ENCODE results near the gene GFPT2. TPM values are rescaled to one million over a fixed set of nuclear protein-coding genes. Genes with fewer than 3 reads are reported as not detected.

The GFPT2 gene
- total and polyA plus RNA-seq, 2 of the 4 experiments (the other 2 are of a cell fraction), result 20.3 to 20.8 TPM

DNA sequence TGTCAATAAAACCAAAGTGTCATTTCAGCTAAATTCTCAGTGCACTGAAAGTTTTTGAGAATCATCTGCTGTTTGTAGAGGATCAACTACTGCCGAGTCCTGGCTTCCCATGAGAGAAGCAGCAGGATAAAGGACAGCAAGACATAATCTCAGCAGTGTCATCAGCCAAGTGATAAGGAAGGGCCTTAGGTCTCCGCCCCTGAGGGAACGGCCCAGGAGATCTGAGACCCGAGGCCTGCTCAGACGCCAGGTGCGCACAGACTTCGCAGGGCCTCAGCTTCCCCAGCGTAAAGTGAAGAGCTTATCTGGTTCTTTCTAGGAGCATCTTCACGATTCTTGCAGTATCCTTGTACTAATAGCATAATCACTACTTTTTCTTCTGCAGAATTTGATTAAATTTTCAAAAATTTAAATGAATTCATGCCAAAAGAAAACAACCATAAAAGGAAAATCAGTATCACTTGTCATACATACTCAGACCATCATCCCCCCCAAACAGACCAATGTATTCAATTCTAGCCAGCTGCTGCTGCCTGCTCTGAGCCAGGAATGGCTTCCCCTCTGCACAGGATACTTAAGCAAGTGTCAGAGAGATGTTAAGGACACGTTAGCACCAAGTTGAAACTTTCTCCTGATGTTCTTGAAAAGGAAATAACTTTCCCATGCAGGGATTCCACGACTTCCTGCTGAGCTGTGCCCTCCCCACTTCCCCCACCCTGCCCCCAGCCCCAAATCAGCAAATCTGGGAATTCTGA lies 2.2 kb downstream of the GFPT2 start:
- no peak for DNase-seq
- H3K36me3 ChIP-seq (ENCODE audit: control insufficient read depth, insufficient read depth, low read length), result no peaks in the 10 kb centered on the region
- H2BK20ac ChIP-seq (ENCODE audit: low read depth, low read length), result no peak overlapping the region
- POLR2A ChIA-PET (ENCODE audit: unreplicated experiment), result interaction anchor here (0.6 kb wide), 1 partner anchor 227 kb away, joined by 3 read pairs; no protein-coding TSS in a partner anchor
- H2BK5ac ChIP-seq (ENCODE audit: low read depth, low read length, poor library complexity, severe bottlenecking), result no peak overlapping the region
- H3K27ac ChIP-seq (ENCODE audit: insufficient read depth, low read length), result no peak overlapping the region
- H3K9ac ChIP-seq (ENCODE audit: low read depth, low read length), result no peak overlapping the region
- no peak overlapping the region for H2AK9ac ChIP-seq (replicated peaks; ENCODE audit: low read depth, low read length, poor library complexity)
- BruUV-seq (replicated peaks), result no TSS peak
- no peak overlapping the region for H3K23ac ChIP-seq (ENCODE audit: low read depth, low read length)
- H3K18ac ChIP-seq (ENCODE audit: low read depth, low read length), result no peak overlapping the region
- no peak overlapping the region for H3K4me2 ChIP-seq (ENCODE audit: low read depth, low read length)
- no peak overlapping the region for H3K4ac ChIP-seq (ENCODE audit: low read depth, low read length)
- intact Hi-C loops (cut with micrococcal nuclease) (no loop called here), dilution Hi-C loops (cut with HindIII; ENCODE audit: low sequenced_read_pairs, unreplicated experiment) (no loop called here), in situ Hi-C loops (cut with MboI; ENCODE audit: low sequenced_read_pairs) (no loop called here)
- H3K14ac ChIP-seq (replicated peaks; ENCODE audit: low read depth, low read length), result no peak overlapping the region
- CTCF ChIA-PET, result interaction anchor here (1.1 to 1.2 kb wide), 2 partner anchors 35 to 452 kb away, joined by 3 to 4 read pairs; partner anchors contain the start of gene MGAT1
- H4K5ac ChIP-seq (ENCODE audit: low read depth, low read length), result no peak overlapping the region
- no peak overlapping the region for H4K8ac ChIP-seq (ENCODE audit: low read depth in 2 of 2, low read length in 2 of 2)
- no peak overlapping the region for H2BK120ac ChIP-seq (ENCODE audit: low read depth, low read length)
- H3K9me1 ChIP-seq (ENCODE audit: insufficient read depth, low read length), result no peaks in the 10 kb centered on the region; the same call in 1 of the 2 replicates
- no peak overlapping the region for H2BK15ac ChIP-seq (ENCODE audit: low read depth, low read length)
- WGBS, 2 experiments (ENCODE audit: extremely low coverage in 2 of 2, insufficient read length in 1 of 2), result 82% methylated on average over 4 of the region's 11 CpGs; no CpG with 5 or more reads in 1 of the 2 experiments
- no peak overlapping the region for H2AK5ac ChIP-seq (ENCODE audit: low read depth, low read length)
- H3K27me3 ChIP-seq (ENCODE audit: control insufficient read depth, insufficient read depth, low read length), result peaks cover 9% of the 10 kb centered on the region; the same call in 1 of the 2 replicates
- H3K79me1 ChIP-seq (ENCODE audit: low read depth in 1 of 2, low read length in 2 of 2), result peaks cover 3 to 4% of the 10 kb centered on the region in 2 experiments; a peak in 2 of 4 replicates
- H3K4me3 ChIP-seq (ENCODE audit: insufficient read depth, low read depth, low read length), result no peak overlapping the region
- H3K56ac ChIP-seq (ENCODE audit: extremely low read depth, insufficient read depth, low read length), result no peak overlapping the region
- H4K20me1 ChIP-seq (ENCODE audit: insufficient read depth, low read length), result no peaks in the 10 kb centered on the region
- no peak for ATAC-seq (ENCODE audit: low read depth)
- no peak overlapping the region for H4K91ac ChIP-seq (ENCODE audit: insufficient read depth, low read depth, low read length)
- no peak for TF ChIP-seq SMC3 (IDR thresholded peaks at IDR 0.05; ENCODE audit: low read depth, low read length)
- 0 out of 2 replicates have a peak, but pooled peaks have one; percentile 8 for TF ChIP-seq MAFK (IDR thresholded peaks at IDR 0.05; ENCODE audit: low read depth, low read length)
- no peak for TF ChIP-seq NFE2L2 (IDR thresholded peaks at IDR 0.05; ENCODE audit: low read depth, low read length)
- H3K9me3 ChIP-seq (ENCODE audit: control insufficient read depth, insufficient read depth, low read length), result no peaks in the 10 kb centered on the region
- no peaks in the 10 kb centered on the region; the same call in 1 of the 2 replicates for H3K4me1 ChIP-seq (ENCODE audit: control insufficient read depth, insufficient read depth, low read length)
- no peak overlapping the region for H2AFZ ChIP-seq (replicated peaks; ENCODE audit: low read length, poor library complexity)

Measured in IMR-90 (cell line).